ENCODE measurements around the gene TMEM273.

Gene TMEM273

GRCh38 chr10:49187950-49188761, at the start of gene TMEM273:
Gene TMEM273, minus strand, starts transcription at chr10:49188391. Its CDS starts 55 bp downstream, at chr10:49188336.
- no peak for DNase-seq (ENCODE audit: low read depth)

GRCh38 chr10:49237985-49238384, 49.8 kb upstream of the TMEM273 start:
- no peak for DNase-seq (ENCODE audit: low read depth)

GRCh38 chr10:49235392-49235791, 47.2 kb upstream of the TMEM273 start:
- no peak for DNase-seq (ENCODE audit: low read depth)

GRCh38 chr10:49231086-49231820, 43.1 kb upstream of the TMEM273 start:
- DNase-seq (ENCODE audit: low read depth) = no peak

- DNase-seq (ENCODE audit: low read depth) = no peak
Measured at GRCh38 chr10:49230004-49230403, 41.8 kb upstream of the TMEM273 start.

GRCh38 chr10:49228677-49229076, 40.5 kb upstream of the TMEM273 start:
- DNase-seq (ENCODE audit: low read depth) = no peak

GRCh38 chr10:49227406-49227805, 39.2 kb upstream of the TMEM273 start:
- DNase-seq (ENCODE audit: low read depth) = no peak

- no peak for DNase-seq (ENCODE audit: low read depth)
Measured at GRCh38 chr10:49226594-49226993, 38.4 kb upstream of the TMEM273 start.

- no peak for DNase-seq (ENCODE audit: low read depth)
Measured at GRCh38 chr10:49225218-49225876, 37.2 kb upstream of the TMEM273 start.

- no peak for DNase-seq (ENCODE audit: low read depth)
Measured at GRCh38 chr10:49223205-49223604, 35.0 kb upstream of the TMEM273 start.

- DNase-seq (ENCODE audit: low read depth) = no peak
Measured at GRCh38 chr10:49222170-49222569, 34.0 kb upstream of the TMEM273 start.

- no peak for DNase-seq (ENCODE audit: low read depth)
Measured at GRCh38 chr10:49220679-49221078, 32.5 kb upstream of the TMEM273 start.

- no peak for DNase-seq (ENCODE audit: low read depth)
Measured at GRCh38 chr10:49220031-49220430, 31.8 kb upstream of the TMEM273 start.

GRCh38 chr10:49219248-49219647, 31.1 kb upstream of the TMEM273 start:
- DNase-seq (ENCODE audit: low read depth) = no peak

GRCh38 chr10:49218480-49218879, 30.3 kb upstream of the TMEM273 start:
- DNase-seq (ENCODE audit: low read depth) = no peak

- DNase-seq (ENCODE audit: low read depth) = no peak
Measured at GRCh38 chr10:49217645-49218044, 29.5 kb upstream of the TMEM273 start.

GRCh38 chr10:49213211-49213610, 25.0 kb upstream of the TMEM273 start:
- no peak for DNase-seq (ENCODE audit: low read depth)

GRCh38 chr10:49212783-49213182, 24.6 kb upstream of the TMEM273 start:
- no peak for DNase-seq (ENCODE audit: low read depth)

GRCh38 chr10:49212076-49212475, 23.9 kb upstream of the TMEM273 start:
- DNase-seq (ENCODE audit: low read depth) = no peak

- no peak for DNase-seq (ENCODE audit: low read depth)
Measured at GRCh38 chr10:49208996-49209395, 20.8 kb upstream of the TMEM273 start.

GRCh38 chr10:49207936-49208487, 19.8 kb upstream of the TMEM273 start:
- no peak for DNase-seq (ENCODE audit: low read depth)

- DNase-seq (ENCODE audit: low read depth) = no peak
Measured at GRCh38 chr10:49207113-49207512, 18.9 kb upstream of the TMEM273 start.

GRCh38 chr10:49205206-49205605, 17.0 kb upstream of the TMEM273 start:
- DNase-seq (ENCODE audit: low read depth) = no peak

All from stimulated activated CD8-positive, alpha-beta memory T cell treated with anti-CD3 and anti-CD28 coated beads, Interleukin-12 subunit alpha, Interleukin-12 subunit beta, amount 100 ng/mL, for 4 hours (primary cell).